T-cell (primary cell): Measurements from ENCODE around the gene TNFAIP1. TPM values are rescaled to one million over a fixed set of nuclear protein-coding genes. Genes with fewer than 3 reads are reported as not detected.

ENCODE experiments used
- ATAC-seq, 4 experiments: fragments of 200-7000 bp in 3 of 4; fragments of 150-1000 bp in 1 of 4; cut with Tn5 transposase; replicated peaks in 1 of 4; 1 replicate in 3 of 4; 2 replicates in 1 of 4; pipeline ENCODE4 v1.10.0; 2021; ENCODE audit warnings: moderate library complexity in 3 of 4, mild to moderate bottlenecking in 2 of 4, moderate number of reproducible peaks in 1 of 4
- CTCF ChIA-PET, 2 donors: fragments of 300-600 bp; sonication (Branson Sonifier 250); formaldehyde crosslinking; loops; one replicate each; lab custom pipeline; 2022; ENCODE audit warnings: antibody characterized with exemption in 2 of 2; lab: Charles Lee
- POLR2A ChIA-PET, 2 donors: fragments of 300-600 bp; sonication (Branson Sonifier 250); formaldehyde crosslinking; loops; one replicate each; lab custom pipeline; 2022; ENCODE audit warnings: antibody characterized with exemption in 2 of 2; lab: Charles Lee
- DNase-seq, 35 experiments: peaks; one replicate each; pipeline versions ENCODE4 v3.0.0 to v3.0.0-alpha.2; 2013 to 2023
- H3K27ac ChIP-seq: one replicate; pipeline ENCODE4 v1.5.1; 2013; ENCODE audit warnings: low read length
- H3K27me3 ChIP-seq, 2 experiments: replicated peaks in 1 of 2; 1 replicate in 1 of 2; 2 replicates in 1 of 2; pipeline versions ENCODE4 v1.6.1 to v1.7.0; 2013; ENCODE audit warnings: low read length in 1 of 2, mixed read lengths in 1 of 2; ENCODE audit not compliant: control insufficient read depth in 2 of 2, insufficient read depth in 2 of 2; ENCODE audit errors: extremely low read depth in 1 of 2
- H3K36me3 ChIP-seq, 2 donors: 1 replicate in 1 of 2; 2 replicates in 1 of 2; pipeline versions ENCODE4 v1.6.1 to v1.7.0; 2013; ENCODE audit warnings: low read length in 1 of 2; ENCODE audit not compliant: control insufficient read depth in 2 of 2, insufficient read depth in 1 of 2; ENCODE audit errors: extremely low read depth in 1 of 2
- H3K4me1 ChIP-seq, 2 experiments: 1 replicate in 1 of 2; 2 replicates in 1 of 2; pipeline versions ENCODE4 v1.6.1 to v1.7.0; 2013; ENCODE audit warnings: low read length in 2 of 2, mixed read lengths in 1 of 2; ENCODE audit not compliant: insufficient read depth in 2 of 2, control insufficient read depth in 1 of 2; ENCODE audit errors: extremely low read depth in 1 of 2
- H3K4me3 ChIP-seq, 2 donors: 1 replicate in 1 of 2; 2 replicates in 1 of 2; pipeline versions ENCODE4 v1.5.1 to v1.7.0; 2013; ENCODE audit warnings: mild to moderate bottlenecking in 2 of 2, low read length in 1 of 2, moderate library complexity in 1 of 2; ENCODE audit not compliant: control insufficient read depth in 1 of 2; ENCODE audit errors: extremely low read depth in 1 of 2
- H3K9me3 ChIP-seq: 2 replicates; pipeline ENCODE4 v1.7.0; 2013
- H3K27ac Mint-ChIP-seq, 2 donors: one replicate each; pipeline ENCODE4 v1.8.0; 2020 to 2021; ENCODE audit warnings: mild to moderate bottlenecking in 2 of 2, mixed read lengths in 2 of 2
- H3K27me3 Mint-ChIP-seq, 2 donors: one replicate each; pipeline ENCODE4 v1.8.0; 2021 to 2022; ENCODE audit warnings: mixed read lengths in 2 of 2
- H3K36me3 Mint-ChIP-seq: one replicate; pipeline ENCODE4 v1.8.0; 2021; ENCODE audit warnings: mixed read lengths
- H3K4me1 Mint-ChIP-seq, 3 donors: one replicate each; pipeline ENCODE4 v1.8.0; 2020 to 2022; ENCODE audit warnings: mixed read lengths in 3 of 3, mild to moderate bottlenecking in 1 of 3
- H3K4me3 Mint-ChIP-seq, 3 donors: one replicate each; pipeline ENCODE4 v1.8.0; 2020 to 2022; ENCODE audit warnings: mild to moderate bottlenecking in 3 of 3, mixed read lengths in 3 of 3, moderate library complexity in 3 of 3
- H3K9me3 Mint-ChIP-seq, 3 donors: one replicate each; pipeline ENCODE4 v1.8.0; 2020 to 2022; ENCODE audit warnings: mixed read lengths in 3 of 3
- WGBS: methylation state at CpG from one replicate; pipeline ENCODE4 v1.1.5; 2013; ENCODE audit warnings: missing lambda C conversion rate; ENCODE audit not compliant: insufficient coverage; 5-methylcytosine and 5-hydroxymethylcytosine counted together
- total RNA-seq, 35 experiments: library from RNA in 6 of 35; stranded (reverse) in 6 of 35; fragments of 120-200 nt in 1 of 35; gene quantifications; one replicate each; pipeline versions ENCODE4 v1.2.1 to v1.2.4 and lab custom pipeline; 2013 to 2026

Gene TNFAIP1
- total RNA-seq, 5 donors from 2014 or later (not counting 1 experiment from before 2014, with no cell fraction given): 12.1 to 28.9 (median 23.3) TPM

DNA sequence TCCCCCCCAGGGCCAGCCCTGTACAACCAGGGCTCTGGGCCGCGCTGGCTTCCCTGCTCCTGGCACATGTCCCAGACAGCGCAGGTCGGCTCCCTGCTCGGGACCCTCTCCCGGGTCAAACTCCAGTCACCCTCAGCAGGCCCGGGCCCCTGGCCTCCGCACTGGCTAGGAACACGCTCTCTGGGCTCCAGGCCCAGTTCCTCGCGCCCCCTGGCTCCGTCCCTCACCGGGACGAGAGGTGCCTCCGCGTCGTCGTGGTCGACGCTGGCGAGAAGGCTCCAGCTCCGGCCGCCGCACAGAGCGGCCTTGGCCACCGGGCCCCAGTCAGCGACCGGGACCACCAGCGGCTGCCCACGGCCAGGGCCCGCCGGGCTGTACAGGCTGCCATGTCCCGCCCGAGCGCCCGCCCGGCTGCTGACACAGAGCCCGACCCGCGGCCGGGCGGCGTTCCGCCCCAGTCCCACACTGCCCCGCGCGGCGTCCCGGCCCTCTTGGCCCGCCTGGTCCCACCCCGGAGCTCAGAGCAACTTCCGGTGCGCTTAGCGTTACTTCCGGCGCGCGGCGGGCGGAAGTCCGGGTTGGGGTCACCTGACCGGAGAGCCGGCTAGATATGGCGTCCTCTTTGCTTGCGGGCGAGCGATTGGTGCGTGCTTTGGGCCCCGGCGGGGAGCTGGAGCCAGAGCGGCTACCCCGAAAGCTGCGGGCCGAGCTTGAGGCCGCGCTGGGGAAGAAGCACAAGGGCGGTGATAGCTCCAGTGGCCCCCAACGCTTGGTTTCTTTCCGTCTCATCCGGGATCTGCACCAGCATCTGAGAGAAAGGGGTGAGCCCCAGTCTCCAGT, 21.7 kb downstream of the TNFAIP1 start, which contains the start of gene POLDIP2:
POLDIP2 (minus strand) TSS at position 467 of the 840 bp plus-strand sequence; CDS start at position 388, 79 bp downstream.
- Mint-ChIP-seq H3K27me3 (no peaks in the 10 kb centered on the region), H3K9me3 (no peaks in the 10 kb centered on the region), H3K4me3 (peak within 1 kb of the TSS; percentile 93 to 95 (median 94)), H3K36me3 (peaks cover 27% of the 10 kb centered on the region), H3K4me1 (peaks cover 24 to 33% (median 33%) of the 10 kb centered on the region in 3 donors), H3K27ac (peak within 1 kb of the TSS; percentile 92 to 93)
- H3K9me3 ChIP-seq: no peaks in the 10 kb centered on the region
- peaks cover 16 to 59% of the 10 kb centered on the region in 2 donors for H3K36me3 ChIP-seq
- H3K27me3 ChIP-seq: no peaks in the 10 kb centered on the region
- under 1% methylated on average over 80 of the region's 80 CpGs for WGBS
- POLR2A ChIA-PET: interaction anchor here (0.5 to 2.3 kb wide), 5 partner anchors 21 to 316 kb away, joined by 3 to 25 read pairs (median 3); partner anchors contain the start of genes IFT20 (in 2 of the 2) and TNFAIP1 (in 2 of the 2)
- CTCF ChIA-PET: interaction anchor here in 1 of 2 donors (0.6 to 2.2 kb wide), 5 partner anchors 19 to 27 kb away, joined by 3 to 15 read pairs (median 4); partner anchors contain the start of genes IFT20 and TNFAIP1
- H3K4me3 ChIP-seq: peak within 1 kb of the TSS; percentile 82 to 90
- H3K4me1 ChIP-seq: peaks cover 11 to 20% of the 10 kb centered on the region in 2 experiments
- peak within 1 kb of the TSS; percentile 72 for H3K27ac ChIP-seq
- peak; percentile 97 to 100 (median 99) for ATAC-seq
- peak; percentile 87 to 97 (median 94) for DNase-seq

DNA sequence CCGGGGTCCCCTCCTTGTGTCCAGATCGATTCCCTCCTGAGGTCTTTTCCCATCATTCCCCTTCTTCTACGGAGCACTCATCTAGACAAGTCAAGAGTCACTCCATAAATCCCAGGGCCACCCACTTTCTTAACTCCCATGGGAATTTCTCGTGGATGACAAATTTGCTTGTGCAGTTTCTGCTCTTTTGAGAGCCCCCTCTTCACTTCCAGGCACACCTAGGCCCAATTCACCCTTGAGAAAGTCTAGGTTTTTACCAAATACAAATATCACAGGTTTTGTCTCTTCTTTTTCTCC, 22.3 kb downstream of the TNFAIP1 start:
- POLR2A ChIA-PET: interaction anchor here (0.5 to 2.3 kb wide), 5 partner anchors 22 to 317 kb away, joined by 3 to 25 read pairs (median 3); partner anchors contain the start of genes IFT20 (in 2 of the 2) and TNFAIP1 (in 2 of the 2)
- 7% methylated on average over 4 of the region's 4 CpGs for WGBS
- H3K4me3 Mint-ChIP-seq: peak overlapping the region; percentile 93 to 95 (median 94)
- peak overlapping the region; percentile 92 to 93 for H3K27ac Mint-ChIP-seq
- Histone ChIP-seq H3K4me1 (peaks cover 11 to 20% of the 10 kb centered on the region in 2 experiments), H3K27me3 (no peaks in the 10 kb centered on the region), H3K4me3 (peak overlapping the region; percentile 82 to 90), H3K36me3 (peaks cover 16 to 60% of the 10 kb centered on the region in 2 donors), H3K27ac (peak overlapping the region; percentile 72), H3K9me3 (no peaks in the 10 kb centered on the region)
- H3K4me1 Mint-ChIP-seq: peaks cover 24 to 33% (median 33%) of the 10 kb centered on the region in 3 donors
- no peaks in the 10 kb centered on the region for H3K27me3 Mint-ChIP-seq
- CTCF ChIA-PET: interaction anchor here in 1 of 2 donors (0.6 to 2.2 kb wide), 4 partner anchors 20 to 26 kb away, joined by 3 to 15 read pairs (median 4); partner anchors contain the start of genes IFT20 and TNFAIP1
- ATAC-seq (no peak), DNase-seq (no peak)
- no peaks in the 10 kb centered on the region for H3K9me3 Mint-ChIP-seq
- peaks cover 25% of the 10 kb centered on the region for H3K36me3 Mint-ChIP-seq

DNA sequence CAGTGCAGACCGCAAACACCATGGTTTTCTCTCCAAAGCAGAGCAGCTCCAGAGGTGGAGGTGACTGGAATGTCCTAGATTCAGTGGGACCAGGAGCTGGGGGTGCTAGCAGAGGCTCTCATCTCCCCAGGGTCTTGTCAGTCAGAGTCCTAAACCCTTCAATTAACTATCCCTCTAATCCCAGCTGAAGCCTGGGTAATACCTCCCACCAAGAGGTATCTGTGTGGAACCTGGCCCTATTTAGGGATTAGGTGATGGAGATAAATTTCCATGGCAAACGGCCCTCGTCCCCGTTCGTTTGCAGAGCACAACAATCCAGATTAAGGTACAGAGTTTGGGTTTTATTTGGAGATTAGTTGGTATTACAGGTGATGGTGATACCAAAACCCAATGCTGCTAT, 27.6 kb downstream of the TNFAIP1 start:
- Mint-ChIP-seq H3K27me3 (no peaks in the 10 kb centered on the region), H3K9me3 (no peaks in the 10 kb centered on the region), H3K4me3 (no peak overlapping the region), H3K4me1 (peaks cover 3 to 6% (median 6%) of the 10 kb centered on the region in 3 donors), H3K36me3 (peaks cover 19% of the 10 kb centered on the region), H3K27ac (no peak overlapping the region)
- no peak overlapping the region for H3K4me3 ChIP-seq
- no peak overlapping the region for H3K27ac ChIP-seq
- no peaks in the 10 kb centered on the region for H3K9me3 ChIP-seq
- no peak for ATAC-seq
- no peaks in the 10 kb centered on the region for H3K27me3 ChIP-seq
- ChIA-PET POLR2A (interaction anchor here (0.5 to 0.6 kb wide), 3 partner anchors 129 to 357 kb away, joined by 3 read pairs; partner anchors contain the start of gene RPL23A (in 1 of the 2)), CTCF (no interaction called here)
- no CpG with 5 or more reads among the region's 5 CpGs for WGBS
- H3K36me3 ChIP-seq: peaks cover 14 to 56% of the 10 kb centered on the region in 2 donors
- H3K4me1 ChIP-seq: peaks cover 4% of the 10 kb centered on the region in 2 experiments
- DNase-seq: no peak

DNA sequence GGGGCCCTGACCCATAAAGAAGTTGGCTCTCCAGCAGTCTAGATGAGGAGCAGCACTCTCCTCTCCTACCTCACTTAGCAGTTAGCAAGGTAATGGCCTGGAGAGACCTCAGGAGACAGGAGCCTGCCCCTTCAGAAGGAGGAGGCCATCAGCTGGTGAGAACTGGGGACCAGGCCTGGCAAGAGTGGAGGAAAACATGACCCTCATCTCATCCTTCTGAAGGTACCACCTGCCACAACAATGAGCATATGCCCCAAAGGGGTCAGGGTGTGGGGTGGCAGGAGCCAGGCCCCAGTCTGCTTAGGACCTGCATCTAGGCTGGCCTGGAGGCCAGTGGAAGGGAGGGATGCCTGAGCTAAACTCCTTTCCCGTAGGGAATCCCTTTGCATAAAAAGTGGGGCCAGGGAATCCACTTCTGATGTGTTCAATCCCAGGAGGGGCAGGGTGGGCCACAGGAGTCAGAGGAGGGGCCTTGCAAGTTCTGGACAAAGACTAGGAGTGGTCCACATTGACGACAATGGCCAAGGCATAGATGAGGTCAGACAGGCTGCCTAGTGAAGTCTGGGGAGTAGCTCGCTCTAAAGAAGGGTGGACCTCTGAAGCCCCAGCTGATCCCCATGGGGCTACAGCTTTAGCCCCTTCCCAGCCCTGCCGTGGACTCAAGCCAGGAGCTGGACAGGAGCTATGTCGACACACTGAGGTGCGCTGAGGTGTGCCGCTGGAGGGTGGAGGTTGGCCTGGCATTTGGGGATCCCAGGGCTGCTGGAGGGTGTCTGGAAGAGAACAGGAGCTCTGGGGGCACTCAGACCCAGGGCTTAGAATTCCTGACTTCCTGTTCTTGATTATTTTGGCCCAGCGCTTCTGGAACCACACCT, 28.5 kb downstream of the TNFAIP1 start:
- Histone ChIP-seq H3K27ac (no peak overlapping the region), H3K9me3 (no peaks in the 10 kb centered on the region), H3K4me1 (no peaks in the 10 kb centered on the region), H3K4me3 (no peak overlapping the region), H3K27me3 (no peaks in the 10 kb centered on the region), H3K36me3 (peaks cover 14 to 52% of the 10 kb centered on the region in 2 donors)
- CTCF ChIA-PET: no interaction called here
- POLR2A ChIA-PET: interaction anchor here in 1 of 2 donors (0.6 kb wide), 1 partner anchor 189 kb away, joined by 3 read pairs; no protein-coding TSS in a partner anchor
- peaks cover 0 to 3% (median 3%) of the 10 kb centered on the region in 3 donors for H3K4me1 Mint-ChIP-seq
- peaks cover 19% of the 10 kb centered on the region for H3K36me3 Mint-ChIP-seq
- 96% methylated on average over 6 of the region's 8 CpGs for WGBS
- H3K9me3 Mint-ChIP-seq: no peaks in the 10 kb centered on the region
- no peaks in the 10 kb centered on the region for H3K27me3 Mint-ChIP-seq
- no peak overlapping the region for H3K4me3 Mint-ChIP-seq
- ATAC-seq (no peak), DNase-seq (no peak)
- no peak overlapping the region for H3K27ac Mint-ChIP-seq

DNA sequence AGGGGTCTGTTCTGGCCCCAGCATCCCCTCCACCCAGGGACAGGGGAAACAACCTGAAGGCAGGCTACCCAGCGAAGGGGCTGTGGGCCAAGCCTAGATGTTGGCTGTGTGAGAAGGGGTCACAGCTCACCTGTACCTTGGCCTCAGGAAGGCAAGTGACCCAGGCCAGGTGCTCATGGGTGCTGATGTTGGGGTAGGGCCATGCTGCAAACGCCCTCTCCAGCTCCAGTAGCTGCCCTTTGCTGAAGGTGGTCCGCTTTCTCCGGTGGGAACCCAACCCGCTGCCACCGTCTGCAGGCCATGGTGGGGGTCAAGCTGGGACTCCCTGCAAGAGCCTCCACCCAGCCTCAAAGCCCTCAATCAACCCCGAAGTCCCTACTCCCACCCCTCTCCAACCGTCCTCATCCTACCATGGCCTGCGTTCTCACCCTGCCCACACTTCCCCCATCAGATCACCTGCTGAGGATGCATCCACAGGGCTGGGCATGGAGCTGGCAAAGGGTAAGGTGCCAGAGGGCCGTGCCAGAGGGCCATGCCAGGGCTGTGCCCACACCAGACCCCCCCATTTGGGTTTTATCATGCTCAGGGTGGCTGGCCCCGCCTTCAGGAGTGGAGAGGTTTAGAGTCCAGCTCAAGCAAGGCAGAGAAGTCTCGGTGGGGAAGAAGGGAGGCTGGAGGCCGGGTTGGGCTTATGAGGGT, 29.3 kb downstream of the TNFAIP1 start, which contains the start of gene SEBOX:
SEBOX (minus strand) TSS at position 535 of the 699 bp plus-strand sequence; CDS start at position 487, 48 bp downstream.
- POLR2A ChIA-PET: no interaction called here
- no peak within 1 kb of the TSS for H3K4me3 Mint-ChIP-seq
- H3K36me3 ChIP-seq: peaks cover 11 to 44% of the 10 kb centered on the region in 2 donors
- no peaks in the 10 kb centered on the region for H3K9me3 ChIP-seq
- no peaks in the 10 kb centered on the region for H3K4me1 Mint-ChIP-seq
- no peak for ATAC-seq
- no peaks in the 10 kb centered on the region for H3K27me3 ChIP-seq
- H3K36me3 Mint-ChIP-seq: peaks cover 19% of the 10 kb centered on the region
- 96% methylated on average over 4 of the region's 13 CpGs for WGBS
- no peaks in the 10 kb centered on the region for H3K27me3 Mint-ChIP-seq
- no peak within 1 kb of the TSS for H3K27ac ChIP-seq
- H3K27ac Mint-ChIP-seq: no peak within 1 kb of the TSS
- no peak for DNase-seq
- H3K9me3 Mint-ChIP-seq: no peaks in the 10 kb centered on the region
- no peak within 1 kb of the TSS for H3K4me3 ChIP-seq
- H3K4me1 ChIP-seq: no peaks in the 10 kb centered on the region
- CTCF ChIA-PET: no interaction called here
